Neural progenitor cell (in vitro differentiated cells): ENCODE results near the gene NEK10. TPM values are rescaled to one million over a fixed set of nuclear protein-coding genes. Genes with fewer than 3 reads are reported as not detected.

ENCODE experiments used
- DNase-seq: peaks from one replicate; pipeline ENCODE4 v3.0.0-alpha.2; 2016; ENCODE audit warnings: low spot score
- H2AFZ ChIP-seq: fragments of 200-600 bp; sonication (generic); replicated peaks from 2 replicates; pipeline ENCODE4 v1.6.1; 2016; ENCODE audit warnings: antibody characterized with exemption
- H3F3A ChIP-seq: fragments of 200-600 bp; sonication (generic); 2 replicates; pipeline ENCODE4 v1.6.1; 2016; ENCODE audit warnings: antibody characterized with exemption, low read depth
- H3K27ac ChIP-seq: fragments of 200-600 bp; sonication (generic); 2 replicates; pipeline ENCODE4 v1.5.1; 2016; ENCODE audit warnings: mild to moderate bottlenecking
- H3K27me3 ChIP-seq: fragments of 200-600 bp; sonication (generic); 2 replicates; pipeline ENCODE4 v1.6.1; 2016; ENCODE audit warnings: mild to moderate bottlenecking, moderate library complexity
- H3K36me3 ChIP-seq: fragments of 200-600 bp; sonication (generic); 2 replicates; pipeline ENCODE4 v1.5.1; 2016
- H3K4me1 ChIP-seq: fragments of 200-600 bp; sonication (generic); 2 replicates; pipeline ENCODE4 v1.6.1; 2016; ENCODE audit warnings: mixed run types
- H3K4me2 ChIP-seq: fragments of 200-600 bp; sonication (generic); 2 replicates; pipeline ENCODE4 v1.6.1; 2016
- H3K4me3 ChIP-seq: fragments of 200-600 bp; sonication (generic); 2 replicates; pipeline ENCODE4 v1.5.1; 2016
- H3K79me2 ChIP-seq: fragments of 200-600 bp; sonication (generic); 2 replicates; pipeline ENCODE4 v1.6.1; 2016; ENCODE audit warnings: low read depth
- H3K9ac ChIP-seq: fragments of 200-600 bp; sonication (generic); 2 replicates; pipeline ENCODE4 v1.6.1; 2016
- H3K9me3 ChIP-seq: fragments of 200-600 bp; sonication (generic); 2 replicates; pipeline ENCODE4 v1.5.1; 2016; ENCODE audit warnings: low read depth
- H4K20me1 ChIP-seq: fragments of 200-600 bp; sonication (generic); 2 replicates; pipeline ENCODE4 v1.6.1; 2016; ENCODE audit warnings: low read depth
- H3K27ac Mint-ChIP-seq: 3 replicates; pipeline ENCODE4 v1.8.0; 2021; ENCODE audit warnings: mixed read lengths
- H3K27me3 Mint-ChIP-seq: 2 replicates; pipeline ENCODE4 v1.8.0; 2022; ENCODE audit warnings: low read depth, mild to moderate bottlenecking, inconsistent platforms, moderate library complexity, mixed read lengths; ENCODE audit not compliant: insufficient read depth
- H3K36me3 Mint-ChIP-seq: 3 replicates; pipeline ENCODE4 v1.8.0; 2021; ENCODE audit warnings: mixed read lengths
- H3K4me1 Mint-ChIP-seq: 3 replicates; pipeline ENCODE4 v1.8.0; 2021; ENCODE audit warnings: mixed read lengths
- H3K4me3 Mint-ChIP-seq: 3 replicates; pipeline ENCODE4 v1.8.0; 2021; ENCODE audit warnings: mild to moderate bottlenecking, moderate library complexity, mixed read lengths
- H3K9me3 Mint-ChIP-seq: 3 replicates; pipeline ENCODE4 v1.8.0; 2020; ENCODE audit warnings: mixed read lengths
- CTCF ChIP-seq: fragments of 200-600 bp; sonication (generic); IDR thresholded peaks from 2 replicates; pipeline ENCODE4 v1.5.1; 2017; ENCODE audit warnings: antibody characterized with exemption, mild to moderate bottlenecking
- EZH2 ChIP-seq: fragments of 200-600 bp; sonication (generic); IDR thresholded peaks from 2 replicates; pipeline ENCODE4 v1.6.1; 2017; ENCODE audit warnings: antibody characterized with exemption, mild to moderate bottlenecking, moderate library complexity
- EZH2phosphoT487 ChIP-seq: fragments of 200-600 bp; sonication (generic); IDR thresholded peaks from 2 replicates; pipeline ENCODE4 v1.6.1; 2017; ENCODE audit warnings: antibody characterized with exemption
- total RNA-seq: library from RNA; depleted of rRNA; stranded (reverse); fragments of >200 nt; gene quantifications from 2 replicates; pipeline ENCODE4 v1.2.3, GENCODE V29; 2015; ENCODE audit warnings: low replicate concordance

Gene NEK10
- total RNA-seq, 1 donor from 2014 or later = 0.54 TPM

- Histone ChIP-seq H3K36me3 (no peaks in the 10 kb centered on the region), H2AFZ (no peak overlapping the region), H3K27ac (no peak overlapping the region), H3K79me2 (no peaks in the 10 kb centered on the region), H3K4me3 (no peak overlapping the region), H3K9me3 (no peaks in the 10 kb centered on the region), H3K27me3 (no peaks in the 10 kb centered on the region), H4K20me1 (no peaks in the 10 kb centered on the region), H3K4me1 (peaks cover 4% of the 10 kb centered on the region), H3F3A (no peaks in the 10 kb centered on the region), H3K9ac (no peak overlapping the region), H3K4me2 (no peak overlapping the region)
- DNase-seq = no peak
- Mint-ChIP-seq H3K4me3 (no peak overlapping the region), H3K4me1 (peaks cover 4% of the 10 kb centered on the region), H3K36me3 (no peaks in the 10 kb centered on the region), H3K27me3 (peaks cover 4% of the 10 kb centered on the region), H3K27ac (no peak overlapping the region), H3K9me3 (peaks cover 8% of the 10 kb centered on the region)
- no peak for TF ChIP-seq EZH2phosphoT487
- TF ChIP-seq EZH2 = no peak
- TF ChIP-seq CTCF = no peak
Observed at GRCh38 chr3:27145719-27146118, 223.5 kb downstream of the NEK10 start.

- H3K4me3 Mint-ChIP-seq = no peak overlapping the region
- no peaks in the 10 kb centered on the region for H3K36me3 Mint-ChIP-seq
- no peaks in the 10 kb centered on the region for H3K4me1 ChIP-seq
- no peaks in the 10 kb centered on the region for H3K27me3 ChIP-seq
- H3K79me2 ChIP-seq = no peaks in the 10 kb centered on the region
- H3K9me3 ChIP-seq = no peaks in the 10 kb centered on the region
- DNase-seq = no peak
- H3F3A ChIP-seq = no peaks in the 10 kb centered on the region
- no peak overlapping the region for H2AFZ ChIP-seq
- no peaks in the 10 kb centered on the region for H3K4me1 Mint-ChIP-seq
- H3K27ac ChIP-seq = no peak overlapping the region
- no peaks in the 10 kb centered on the region for H4K20me1 ChIP-seq
- H3K9me3 Mint-ChIP-seq = peaks cover 12% of the 10 kb centered on the region
- no peak overlapping the region for H3K9ac ChIP-seq
- no peak overlapping the region for H3K4me2 ChIP-seq
- no peaks in the 10 kb centered on the region for H3K36me3 ChIP-seq
- H3K27me3 Mint-ChIP-seq = peaks cover 4% of the 10 kb centered on the region
- no peak overlapping the region for H3K27ac Mint-ChIP-seq
- no peak overlapping the region for H3K4me3 ChIP-seq
- TF ChIP-seq EZH2 (no peak), CTCF (peak; percentile 33), EZH2phosphoT487 (no peak)
Observed at GRCh38 chr3:27141668-27142067, 227.5 kb downstream of the NEK10 start.

GRCh38 chr3:27138562-27138961 is 230.6 kb downstream of the NEK10 start:
- Histone ChIP-seq H2AFZ (no peak overlapping the region), H3K4me3 (no peak overlapping the region), H3F3A (no peaks in the 10 kb centered on the region), H3K27ac (no peak overlapping the region), H3K9me3 (no peaks in the 10 kb centered on the region), H3K27me3 (no peaks in the 10 kb centered on the region), H3K79me2 (no peaks in the 10 kb centered on the region), H3K9ac (no peak overlapping the region), H3K36me3 (no peaks in the 10 kb centered on the region), H4K20me1 (no peaks in the 10 kb centered on the region), H3K4me2 (no peak overlapping the region), H3K4me1 (no peaks in the 10 kb centered on the region)
- Mint-ChIP-seq H3K4me1 (no peaks in the 10 kb centered on the region), H3K9me3 (peaks cover 12% of the 10 kb centered on the region), H3K27ac (no peak overlapping the region), H3K4me3 (no peak overlapping the region), H3K27me3 (no peaks in the 10 kb centered on the region), H3K36me3 (no peaks in the 10 kb centered on the region)
- TF ChIP-seq EZH2 = no peak
- no peak for DNase-seq

- H3K27ac ChIP-seq = no peak overlapping the region
- H3K36me3 ChIP-seq = no peaks in the 10 kb centered on the region
- H4K20me1 ChIP-seq = no peaks in the 10 kb centered on the region
- Mint-ChIP-seq H3K27me3 (no peaks in the 10 kb centered on the region), H3K36me3 (no peaks in the 10 kb centered on the region), H3K9me3 (peaks cover 12% of the 10 kb centered on the region), H3K4me1 (no peaks in the 10 kb centered on the region), H3K4me3 (no peak overlapping the region), H3K27ac (no peak overlapping the region)
- no peak for TF ChIP-seq EZH2
- TF ChIP-seq CTCF = no peak
- no peaks in the 10 kb centered on the region for H3K4me1 ChIP-seq
- no peaks in the 10 kb centered on the region for H3F3A ChIP-seq
- no peak overlapping the region for H3K9ac ChIP-seq
- H3K27me3 ChIP-seq = no peaks in the 10 kb centered on the region
- no peak overlapping the region for H3K4me3 ChIP-seq
- H3K9me3 ChIP-seq = no peaks in the 10 kb centered on the region
- no peak overlapping the region for H3K4me2 ChIP-seq
- H2AFZ ChIP-seq = no peak overlapping the region
- DNase-seq = no peak
- H3K79me2 ChIP-seq = no peaks in the 10 kb centered on the region
Observed at GRCh38 chr3:27138005-27138404, 231.2 kb downstream of the NEK10 start.
